22Rv1 (cell line): ENCODE measurements around the gene PTMA.

Experiments
- H3K27ac ChIP-seq: fragments of 450-650 bp; 2 replicates; pipeline ENCODE4 v1.5.1; 2017
- CTCF ChIP-seq: fragments of 450-650 bp; IDR thresholded peaks from 2 replicates; pipeline ENCODE4 v1.5.1; 2017; ENCODE audit warnings: mild to moderate bottlenecking
- ZFX ChIP-seq: fragments of 450-650 bp; IDR thresholded peaks from 2 replicates; pipeline ENCODE4 v1.6.1; 2017; ENCODE audit warnings: antibody characterized with exemption, borderline replicate concordance

Gene PTMA

GRCh38 chr2:231685349-231686191 lies 22.8 kb upstream of the PTMA start:
- TF ChIP-seq ZFX, result no peak
- TF ChIP-seq CTCF, result peak; percentile 24
- H3K27ac ChIP-seq, result no peak overlapping the region

GRCh38 chr2:231686192-231687100 lies 21.9 kb upstream of the PTMA start:
- TF ChIP-seq CTCF (no peak), ZFX (no peak)
- H3K27ac ChIP-seq, result no peak overlapping the region

GRCh38 chr2:231687133-231687852 lies 21.0 kb upstream of the PTMA start:
- H3K27ac ChIP-seq, result no peak overlapping the region
- TF ChIP-seq CTCF (peak; percentile 74), ZFX (no peak)

GRCh38 chr2:231687961-231688360 lies 20.4 kb upstream of the PTMA start:
- TF ChIP-seq ZFX (no peak), CTCF (no peak)
- no peak overlapping the region for H3K27ac ChIP-seq

GRCh38 chr2:231688719-231689118 lies 19.6 kb upstream of the PTMA start:
- TF ChIP-seq ZFX, result no peak
- TF ChIP-seq CTCF, result no peak
- H3K27ac ChIP-seq, result no peak overlapping the region

GRCh38 chr2:231689124-231689893 lies 19.0 kb upstream of the PTMA start:
- TF ChIP-seq ZFX, result no peak
- TF ChIP-seq CTCF, result no peak

More at GRCh38 chr2:231689124-231689893, 19.0 kb upstream of the PTMA start:
- no peak overlapping the region for H3K27ac ChIP-seq
